Gastroesophageal sphincter (tissue), 4 donors: Measurements from ENCODE around the gene MAPK9. TPM values are rescaled to one million over a fixed set of nuclear protein-coding genes. Genes with fewer than 3 reads are reported as not detected.

Experiments used
- ATAC-seq: fragments of 150-250 bp; one replicate; pipeline ENCODE4 v1.9.1; 2016; ENCODE audit warnings: mild to moderate bottlenecking, moderate library complexity
- H3K27ac ChIP-seq, 4 donors: fragments of 200-600 bp; sonication (generic) in 3 of 4; 1 replicate in 3 of 4; 2 replicates in 1 of 4; pipeline ENCODE4 v1.5.1; 2016 to 2019
- H3K27me3 ChIP-seq: fragments of 200-600 bp; sonication (generic); one replicate; pipeline ENCODE4 v1.5.1; 2019
- H3K36me3 ChIP-seq, 2 donors: fragments of 200-600 bp; sonication (generic); one replicate each; pipeline ENCODE4 v1.5.1; 2019; ENCODE audit warnings: control low read depth in 1 of 2
- H3K4me1 ChIP-seq, 3 donors: fragments of 200-600 bp; sonication (generic); 1 replicate in 2 of 3; 2 replicates in 1 of 3; pipeline ENCODE4 v1.5.1; 2016 to 2019; ENCODE audit warnings: control low read depth in 2 of 3
- H3K4me3 ChIP-seq, 2 donors: fragments of 200-600 bp; sonication (generic); one replicate each; pipeline ENCODE4 v1.5.1; 2019; ENCODE audit warnings: mild to moderate bottlenecking in 1 of 2, moderate library complexity in 1 of 2
- H3K9me3 ChIP-seq, 3 donors: fragments of 200-600 bp; sonication (generic); one replicate each; pipeline ENCODE4 v1.5.1; 2017 to 2019; ENCODE audit warnings: control low read depth in 2 of 3
- EP300 ChIP-seq: sonication (generic); formaldehyde crosslinking; IDR thresholded peaks from one replicate; pipeline ENCODE4 v1.6.1; 2017; ENCODE audit warnings: antibody characterized with exemption, mild to moderate bottlenecking
- POLR2A ChIP-seq, 2 donors: fragments of 450-650 bp; IDR thresholded peaks; one replicate each; pipeline ENCODE4 v1.6.1; 2017; ENCODE audit warnings: antibody characterized with exemption in 2 of 2, mild to moderate bottlenecking in 2 of 2, moderate library complexity in 1 of 2
- POLR2AphosphoS5 ChIP-seq: sonication (generic); formaldehyde crosslinking; IDR thresholded peaks from one replicate; pipeline ENCODE4 v1.6.1; 2017; ENCODE audit warnings: antibody characterized with exemption
- WGBS, 2 donors: methylation state at CpG; one replicate each; pipeline ENCODE4 v1.1.5; 2018; ENCODE audit warnings: low coverage in 1 of 2; 5-methylcytosine and 5-hydroxymethylcytosine counted together
- total RNA-seq, 4 donors: library from RNA; depleted of rRNA; stranded (reverse); fragments of >200 nt; gene quantifications; one replicate each; pipeline ENCODE4 v1.1.0, GENCODE V29; 2016
- TF ChIP-seq, protein P1 (sequence below), 4 experiments: fragments of 200-600 bp in 2 of 4; fragments of 450-650 bp in 2 of 4; sonication (generic) in 1 of 4; IDR thresholded peaks; one replicate each; pipeline ENCODE4 v1.5.1; 2017 to 2019; ENCODE audit warnings: antibody characterized with exemption in 4 of 4, mild to moderate bottlenecking in 2 of 4, moderate library complexity in 2 of 4

The MAPK9 gene
- total RNA-seq, 4 donors from 2014 or later: 25.7 to 43.7 (median 35.7) TPM

- no peak for ATAC-seq
- no peaks in the 10 kb centered on the region for H3K9me3 ChIP-seq
- WGBS, 2 donors: 85 to 89% methylated on average over 6 to 14 of the region's 22 CpGs
- no peak for TF ChIP-seq EP300
- TF ChIP-seq POLR2AphosphoS5: no peak
- TF ChIP-seq, protein P1, sequence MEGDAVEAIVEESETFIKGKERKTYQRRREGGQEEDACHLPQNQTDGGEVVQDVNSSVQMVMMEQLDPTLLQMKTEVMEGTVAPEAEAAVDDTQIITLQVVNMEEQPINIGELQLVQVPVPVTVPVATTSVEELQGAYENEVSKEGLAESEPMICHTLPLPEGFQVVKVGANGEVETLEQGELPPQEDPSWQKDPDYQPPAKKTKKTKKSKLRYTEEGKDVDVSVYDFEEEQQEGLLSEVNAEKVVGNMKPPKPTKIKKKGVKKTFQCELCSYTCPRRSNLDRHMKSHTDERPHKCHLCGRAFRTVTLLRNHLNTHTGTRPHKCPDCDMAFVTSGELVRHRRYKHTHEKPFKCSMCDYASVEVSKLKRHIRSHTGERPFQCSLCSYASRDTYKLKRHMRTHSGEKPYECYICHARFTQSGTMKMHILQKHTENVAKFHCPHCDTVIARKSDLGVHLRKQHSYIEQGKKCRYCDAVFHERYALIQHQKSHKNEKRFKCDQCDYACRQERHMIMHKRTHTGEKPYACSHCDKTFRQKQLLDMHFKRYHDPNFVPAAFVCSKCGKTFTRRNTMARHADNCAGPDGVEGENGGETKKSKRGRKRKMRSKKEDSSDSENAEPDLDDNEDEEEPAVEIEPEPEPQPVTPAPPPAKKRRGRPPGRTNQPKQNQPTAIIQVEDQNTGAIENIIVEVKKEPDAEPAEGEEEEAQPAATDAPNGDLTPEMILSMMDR (IDR thresholded peaks at IDR 0.05): no peak
- no peak for TF ChIP-seq POLR2A (IDR thresholded peaks at IDR 0.05)
- peaks cover 0 to 13% (median 2%) of the 10 kb centered on the region in 3 donors for H3K4me1 ChIP-seq
- H3K27ac ChIP-seq: no peak overlapping the region
- H3K4me3 ChIP-seq: no peak overlapping the region
- peaks cover 0 to 52% of the 10 kb centered on the region in 2 donors for H3K36me3 ChIP-seq
- H3K27me3 ChIP-seq: no peaks in the 10 kb centered on the region
Observed at GRCh38 chr5:180338001-180338707, 46.3 kb upstream of the MAPK9 start.

DNA sequence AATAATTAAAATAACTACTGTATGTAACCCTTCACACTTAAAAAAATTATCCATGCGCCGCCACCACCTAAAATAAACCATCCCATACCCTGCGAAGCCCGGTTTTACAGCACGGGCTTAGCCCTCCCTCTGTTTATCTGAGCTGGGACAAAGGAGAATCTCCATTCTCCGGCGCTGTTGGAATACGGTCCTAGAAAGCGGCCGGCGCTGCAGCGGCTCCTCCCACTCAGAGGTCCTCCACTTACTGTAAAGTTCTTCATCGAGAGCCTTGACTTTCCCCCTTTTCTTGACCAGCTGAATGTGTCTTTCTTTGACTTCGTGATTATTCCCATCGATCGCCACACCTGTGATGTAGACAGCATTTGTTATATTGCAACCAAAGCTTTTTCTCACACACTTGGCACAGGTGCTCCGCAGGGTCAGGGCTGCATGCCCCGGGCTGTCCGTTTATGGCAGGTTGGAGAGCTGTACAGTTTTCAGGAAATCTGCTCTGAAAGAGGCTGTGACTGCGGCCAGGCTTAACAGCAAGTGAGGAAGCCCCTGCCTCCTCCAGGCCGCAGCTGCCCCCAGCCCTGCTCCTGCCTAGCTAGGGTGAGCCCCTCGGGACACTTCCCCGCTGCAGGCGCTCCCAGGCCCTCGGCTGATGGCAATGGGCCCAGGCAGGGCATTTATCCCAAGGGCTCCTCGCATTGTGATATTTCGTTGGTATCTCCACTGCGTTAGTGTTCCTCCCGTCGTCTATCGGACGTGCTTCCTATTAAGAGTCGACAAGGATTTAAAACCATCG, 44.5 kb upstream of the MAPK9 start:
- Histone ChIP-seq H3K27me3 (no peaks in the 10 kb centered on the region), H3K4me3 (no peak overlapping the region), H3K9me3 (no peaks in the 10 kb centered on the region), H3K36me3 (peaks cover 0 to 52% of the 10 kb centered on the region in 2 donors), H3K4me1 (peaks cover 0 to 23% (median 0%) of the 10 kb centered on the region in 3 donors), H3K27ac (no peak overlapping the region)
- 91% methylated on average over 13 to 20 of the region's 34 CpGs for WGBS, 2 donors
- no peak for ATAC-seq
- no peak for TF ChIP-seq EP300
- TF ChIP-seq, protein P1 (IDR thresholded peaks at IDR 0.05): no peak

DNA sequence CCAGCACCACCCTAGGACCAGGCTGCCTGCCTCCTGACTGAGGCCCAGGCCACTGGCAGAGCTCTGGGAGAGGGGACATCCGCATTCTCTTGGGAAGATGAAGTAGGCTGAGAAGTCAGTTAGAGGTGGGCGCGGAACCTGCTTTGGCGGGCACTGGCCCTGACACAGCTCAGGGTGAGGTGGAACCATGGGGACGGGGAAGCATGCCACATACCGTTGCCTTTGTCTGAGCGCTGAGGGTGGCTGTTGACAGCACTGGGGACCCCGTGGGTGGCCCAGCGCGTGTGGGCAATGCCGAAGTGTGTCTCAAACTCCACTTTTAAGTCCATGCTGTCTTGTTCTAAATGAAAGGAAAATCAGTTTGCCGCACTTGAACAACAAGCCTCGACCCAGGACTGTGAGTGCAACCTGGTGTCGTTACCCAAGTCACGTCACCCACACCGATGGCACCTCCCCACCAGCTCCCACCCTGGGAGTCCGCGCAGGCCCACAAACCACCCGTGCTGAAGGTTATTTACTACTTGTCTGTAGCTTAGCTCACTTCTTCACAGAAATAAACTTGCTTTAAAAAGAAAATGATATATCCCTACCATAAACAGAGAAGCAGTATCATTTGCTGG, 43.8 kb upstream of the MAPK9 start:
- H3K9me3 ChIP-seq: no peaks in the 10 kb centered on the region
- no peak for ATAC-seq
- peaks cover 0 to 22% (median 0%) of the 10 kb centered on the region in 3 donors for H3K4me1 ChIP-seq
- WGBS, 2 donors: 70 to 99% methylated on average over 1 to 9 of the region's 19 CpGs
- TF ChIP-seq, protein P1 (IDR thresholded peaks at IDR 0.05): no peak
- no peak for TF ChIP-seq EP300
- no peak for TF ChIP-seq POLR2AphosphoS5
- TF ChIP-seq POLR2A (IDR thresholded peaks at IDR 0.05): no peak
- no peak overlapping the region for H3K27ac ChIP-seq
- no peaks in the 10 kb centered on the region for H3K27me3 ChIP-seq
- no peak overlapping the region for H3K4me3 ChIP-seq
- H3K36me3 ChIP-seq: peaks cover 0 to 52% of the 10 kb centered on the region in 2 donors

DNA sequence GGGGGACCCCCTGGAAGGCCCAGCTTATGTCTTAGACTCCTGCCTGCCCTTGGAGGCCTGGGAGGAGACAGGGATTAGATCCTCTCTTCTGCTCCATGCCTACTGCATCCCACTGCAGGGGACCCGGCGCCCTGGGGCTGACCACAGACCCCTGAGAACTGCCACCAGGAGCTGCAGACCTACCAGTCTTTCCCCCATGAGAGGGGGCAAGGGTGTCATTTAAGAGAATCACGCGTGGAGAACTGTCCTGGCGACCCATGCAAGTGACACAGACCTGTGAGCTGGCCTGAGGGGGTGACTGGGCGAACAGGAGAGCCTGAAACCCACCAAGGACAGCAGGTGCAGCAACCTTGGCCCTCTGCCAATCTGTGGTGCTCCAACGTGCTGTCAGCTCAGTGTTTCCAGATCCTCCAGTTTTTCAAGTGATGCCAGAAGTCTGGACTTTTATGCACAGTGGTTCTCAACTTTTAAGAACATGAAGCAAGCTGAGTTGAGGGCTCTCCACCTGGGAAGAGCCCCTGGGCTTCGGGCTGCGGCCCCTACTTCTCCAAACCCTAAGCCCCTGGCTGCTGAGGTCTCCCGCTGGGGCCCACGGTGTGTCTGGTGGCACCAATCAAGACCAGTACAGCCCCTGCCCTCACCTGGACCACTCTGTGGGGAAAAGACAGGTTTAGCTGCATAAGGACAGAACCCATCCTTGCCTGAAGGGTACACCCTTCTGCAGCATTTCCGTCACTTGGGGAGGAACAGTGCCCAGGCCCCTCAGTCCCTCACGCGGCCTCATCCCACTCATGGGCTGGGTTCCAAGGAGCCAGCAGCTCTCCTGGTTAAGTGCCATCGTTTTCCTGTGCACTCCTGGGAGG, 43.1 kb upstream of the MAPK9 start:
- no peak for TF ChIP-seq POLR2A (IDR thresholded peaks at IDR 0.05)
- no peak for TF ChIP-seq EP300
- TF ChIP-seq, protein P1 (IDR thresholded peaks at IDR 0.05): no peak
- TF ChIP-seq POLR2AphosphoS5: no peak
- no peak overlapping the region for H3K27ac ChIP-seq
- ATAC-seq: no peak
- no peak overlapping the region for H3K4me3 ChIP-seq
- peaks cover 0 to 25% (median 0%) of the 10 kb centered on the region in 3 donors for H3K4me1 ChIP-seq
- no peaks in the 10 kb centered on the region for H3K27me3 ChIP-seq
- H3K9me3 ChIP-seq: no peaks in the 10 kb centered on the region
- 81 to 83% methylated on average over 3 to 8 of the region's 15 CpGs for WGBS, 2 donors
- peaks cover 0 to 57% of the 10 kb centered on the region in 2 donors for H3K36me3 ChIP-seq
